Left renal cortex interstitium (tissue), 4 donors: ENCODE measurements around the gene NDUFS8. TPM values are rescaled to one million over a fixed set of nuclear protein-coding genes. Genes with fewer than 3 reads are reported as not detected.
"Not testable (repeated sequence)": the region's sequence is repeated elsewhere in the genome, so short reads cannot be mapped to it uniquely, and the experiment has no call there.

Source experiments
- DNase-seq, 4 donors: peaks; one replicate each; pipeline ENCODE4 v3.0.0-alpha.2; 2013; ENCODE audit warnings: low read depth in 4 of 4, low spot score in 2 of 4, missing footprints in 1 of 4
- polyA plus RNA-seq, 4 donors: library from polyadenylated mRNA; unstranded; fragments of 120-200 nt; gene quantifications; one replicate each; pipeline ENCODE4 v1.2.1, GENCODE V29; 2013; ENCODE audit not compliant: insufficient read length in 4 of 4

Gene NDUFS8
- 100 to 1,000 TPM in 2 of 4 donors, 10 to 100 TPM in 2; 69.2 to 137 (median 106) TPM for polyA plus RNA-seq

GRCh38 chr11:68030318-68031143, at the start of gene NDUFS8:
TSS of gene NDUFS8 (plus strand) at chr11:68030681. CDS start at chr11:68032152, 1,471 bp downstream.
- DNase-seq, result peak; percentile 94 to 99 (median 97)

- DNase-seq, result not testable (repeated sequence)
Measured at GRCh38 chr11:67981226-67981625, 49.3 kb upstream of the NDUFS8 start.

DNA sequence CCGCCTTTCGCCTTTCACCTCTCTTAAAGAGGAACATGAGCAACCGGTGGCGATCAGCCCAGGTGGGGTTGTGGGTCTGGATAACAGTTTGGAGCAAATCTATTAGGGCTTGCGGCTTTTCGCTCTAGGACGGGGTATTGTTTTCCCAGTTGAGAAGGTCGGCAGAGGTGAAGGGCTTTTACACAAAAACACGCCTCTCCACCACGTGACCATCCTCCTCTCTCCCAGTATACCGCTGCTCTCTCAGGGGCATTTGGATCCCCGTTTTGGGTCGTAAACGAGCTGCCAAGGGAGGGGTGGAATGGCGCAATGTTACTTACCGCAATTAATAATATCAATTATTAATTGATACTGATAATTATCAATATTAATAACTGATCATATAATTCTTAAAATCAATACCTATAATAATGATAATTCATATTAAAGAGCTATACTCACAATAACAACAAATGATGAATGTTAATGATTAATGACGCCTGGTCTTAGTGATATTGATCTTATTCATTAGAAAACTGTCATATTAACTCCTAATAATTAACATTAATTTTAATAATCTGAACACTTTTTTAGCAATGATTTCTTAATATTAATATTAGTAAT, 48.1 kb upstream of the NDUFS8 start:
- not testable (repeated sequence) for DNase-seq

- no peak for DNase-seq
Measured at GRCh38 chr11:67983951-67984350, 46.5 kb upstream of the NDUFS8 start.

DNA sequence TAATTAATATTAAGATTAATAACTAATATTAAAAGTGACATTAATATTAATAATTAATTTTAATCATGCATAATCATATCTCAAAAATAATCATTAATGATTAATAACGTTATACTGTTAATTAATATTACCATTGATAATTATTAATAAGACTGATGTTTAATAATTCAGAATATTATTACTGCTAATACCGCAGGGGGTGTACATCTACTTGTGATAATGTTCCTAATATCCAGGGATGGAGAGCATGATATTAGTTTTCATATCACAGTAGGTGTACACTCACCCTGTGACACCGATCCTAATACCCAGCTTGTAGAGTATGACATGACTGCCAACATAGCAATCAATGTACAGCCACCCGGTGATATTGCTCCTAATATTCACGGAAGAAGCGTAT, 45.2 kb upstream of the NDUFS8 start:
- not testable (repeated sequence) for DNase-seq

GRCh38 chr11:67990546-67991346, 39.7 kb upstream of the NDUFS8 start:
- DNase-seq, result not testable (repeated sequence)

GRCh38 chr11:67991347-67992121, 38.9 kb upstream of the NDUFS8 start:
- not testable (repeated sequence) for DNase-seq

DNA sequence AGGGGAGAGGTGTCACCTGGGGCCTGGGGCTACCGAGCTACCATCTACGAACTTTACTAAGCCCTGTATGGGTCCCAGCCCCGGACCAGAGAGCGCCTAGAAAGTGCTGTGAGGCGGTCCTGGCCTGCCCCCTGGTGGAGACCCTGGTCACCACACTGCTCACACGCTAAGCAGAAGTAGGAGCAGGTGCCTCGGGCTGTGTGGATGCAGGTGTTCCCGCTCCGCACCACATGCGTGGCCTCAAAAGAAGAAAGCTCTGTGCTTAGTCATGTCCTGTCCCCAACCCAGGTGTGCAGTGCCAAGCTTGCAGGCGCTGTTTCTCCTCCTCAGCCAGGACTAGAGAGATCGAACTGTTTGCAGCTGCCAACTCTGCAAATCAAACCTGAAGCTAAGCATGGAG, 36.7 kb upstream of the NDUFS8 start:
- not testable (repeated sequence) for DNase-seq

DNA sequence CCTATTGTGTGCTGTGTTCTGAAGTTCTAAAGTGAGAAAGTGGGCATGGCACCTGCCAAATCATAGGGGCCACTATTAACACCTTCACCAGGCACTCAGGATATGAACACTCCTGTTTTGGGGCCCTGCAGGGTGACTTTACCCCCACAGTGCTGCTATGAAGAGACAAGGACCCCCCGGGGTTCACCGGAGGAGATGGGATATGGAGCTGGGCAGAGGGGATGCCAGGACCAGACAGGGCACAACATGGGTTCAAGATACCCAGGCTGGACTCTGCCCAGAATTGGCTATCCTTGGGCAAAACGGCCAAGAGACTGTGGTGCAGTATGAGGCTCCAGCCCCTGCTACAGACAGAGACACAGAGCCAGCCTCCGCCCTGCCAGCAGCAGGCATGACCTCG, 36.1 kb upstream of the NDUFS8 start:
- DNase-seq, result not testable (repeated sequence)

DNA sequence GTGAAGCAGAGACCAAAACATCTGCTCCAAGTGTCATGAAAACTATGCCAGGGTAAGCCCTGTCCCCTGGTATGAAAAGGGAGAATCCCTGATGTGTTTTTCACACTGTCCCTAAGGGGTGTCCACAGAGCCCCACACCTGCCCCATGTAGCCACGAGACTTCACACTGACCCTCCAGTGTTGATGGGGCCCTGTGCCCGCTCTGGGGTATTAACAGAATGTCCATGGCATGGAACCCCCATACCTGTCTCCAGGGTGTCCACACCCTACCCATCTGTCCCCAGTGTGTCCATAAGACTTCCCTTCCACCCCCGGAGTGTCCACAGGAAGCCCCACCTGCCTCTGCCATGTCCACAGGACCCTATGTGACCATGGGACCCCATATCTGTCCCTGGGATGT, 35.4 kb upstream of the NDUFS8 start:
- not testable (repeated sequence) for DNase-seq

DNA sequence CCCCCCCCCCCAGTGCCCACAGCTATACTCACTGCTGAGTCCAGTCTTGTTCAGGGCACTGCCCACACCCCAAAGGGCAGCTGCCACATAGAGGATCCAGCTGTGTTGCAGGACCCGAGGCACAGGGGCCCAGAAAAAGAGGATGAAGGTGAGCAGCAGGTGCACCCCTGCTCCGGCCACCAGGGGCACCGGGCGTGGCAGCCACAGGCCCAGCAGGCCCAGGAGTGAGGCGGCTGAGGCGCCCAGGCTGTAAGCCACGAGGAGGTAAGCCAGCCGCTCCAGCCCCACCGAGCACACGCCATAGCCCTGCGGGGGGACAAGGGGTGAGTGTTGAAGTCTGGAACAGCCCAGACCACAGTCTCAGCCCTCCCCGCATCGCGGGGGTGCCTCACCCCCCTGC, 34.9 kb upstream of the NDUFS8 start:
- DNase-seq, result not testable (repeated sequence)

GRCh38 chr11:67996051-67996450, 34.4 kb upstream of the NDUFS8 start:
- no peak for DNase-seq

DNA sequence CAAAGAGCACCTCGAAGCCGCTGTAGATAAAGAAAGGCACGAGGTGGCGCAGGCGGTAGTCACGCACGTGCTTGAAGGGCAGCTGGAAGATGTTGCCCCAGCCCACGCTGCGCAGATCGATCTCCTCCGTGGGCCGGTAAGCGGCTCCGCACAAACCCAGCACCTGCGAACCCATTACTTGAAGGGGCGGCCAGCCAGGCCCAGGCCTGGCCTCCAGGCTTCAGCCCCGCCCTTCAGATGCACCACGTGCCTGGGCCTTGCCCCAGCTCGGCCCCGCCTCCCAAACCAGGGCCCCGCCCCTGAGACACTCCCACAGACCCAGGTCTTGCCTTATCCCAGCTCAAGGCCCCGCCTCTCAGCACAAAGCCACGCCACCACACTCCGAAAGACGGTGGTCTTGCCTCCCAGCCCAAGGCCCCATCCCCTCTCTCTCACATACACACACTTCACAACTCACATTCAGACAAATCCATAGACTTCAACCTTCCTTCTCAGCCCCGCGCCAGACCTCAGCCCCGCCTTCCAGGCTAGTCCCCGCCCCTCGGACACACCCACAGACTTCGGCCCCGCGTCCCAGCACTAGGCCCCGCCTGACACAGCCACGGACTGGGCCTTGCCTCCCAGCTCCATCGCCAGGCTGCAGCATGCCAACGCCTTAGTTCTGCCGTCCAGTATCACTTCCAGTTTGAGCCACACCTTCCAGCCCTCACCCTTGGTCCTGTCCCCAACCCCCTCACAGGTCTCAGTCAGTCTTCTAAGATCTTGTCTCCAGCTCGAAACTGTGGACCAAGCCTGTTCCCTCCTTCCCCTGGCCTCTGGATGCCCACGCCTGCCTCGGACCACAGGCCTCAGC, 33.6 kb upstream of the NDUFS8 start:
- no peak for DNase-seq

- no peak for DNase-seq
Measured at GRCh38 chr11:67997475-67997921, 33.0 kb upstream of the NDUFS8 start.

GRCh38 chr11:67998150-67999045, 32.1 kb upstream of the NDUFS8 start:
- DNase-seq, result no peak

- DNase-seq, result no peak
Measured at GRCh38 chr11:67999201-67999629, 31.3 kb upstream of the NDUFS8 start.

DNA sequence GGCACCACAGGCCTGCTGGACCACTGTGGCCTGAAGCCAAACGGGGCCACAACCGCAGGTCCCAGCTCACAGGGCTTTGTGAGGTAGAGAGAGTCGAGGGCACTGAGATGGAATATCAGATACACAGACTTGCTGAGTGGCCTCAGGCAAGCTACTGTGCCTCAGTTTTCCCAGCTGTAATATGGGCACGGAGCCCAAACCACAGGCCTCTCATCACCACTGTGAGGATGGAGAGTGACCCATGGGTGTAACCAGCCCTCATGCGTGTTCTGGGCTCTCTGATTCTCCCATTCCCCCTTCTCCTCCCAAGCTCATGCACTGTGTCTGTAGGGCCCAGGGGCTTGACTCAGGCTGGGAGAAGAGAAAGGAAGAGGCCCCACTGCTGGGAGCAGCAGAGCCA, 30.8 kb upstream of the NDUFS8 start:
- no peak for DNase-seq

- no peak for DNase-seq
Measured at GRCh38 chr11:68002575-68002937, 27.9 kb upstream of the NDUFS8 start.
